Left renal cortex interstitium (tissue), 4 donors: ENCODE results near the gene HK1. TPM values are rescaled to one million over a fixed set of nuclear protein-coding genes. Genes with fewer than 3 reads are reported as not detected.
"Not testable (repeated sequence)": the region's sequence is repeated elsewhere in the genome, so short reads cannot be mapped to it uniquely, and the experiment has no call there.

ENCODE experiments used
- DNase-seq, 4 donors: peaks; one replicate each; pipeline ENCODE4 v3.0.0-alpha.2; 2013; ENCODE audit warnings: low read depth in 4 of 4, low spot score in 2 of 4, missing footprints in 1 of 4
- polyA plus RNA-seq, 4 donors: library from polyadenylated mRNA; unstranded; fragments of 120-200 nt; gene quantifications; one replicate each; pipeline ENCODE4 v1.2.1, GENCODE V29; 2013; ENCODE audit not compliant: insufficient read length in 4 of 4

The HK1 gene
- polyA plus RNA-seq, 4 donors: 46.3 to 56.6 (median 53.8) TPM

GRCh38 chr10:69253171-69253570 is 25.1 kb upstream of the HK1 start:
- no peak for DNase-seq

GRCh38 chr10:69254877-69255276 is 23.4 kb upstream of the HK1 start:
- DNase-seq: no peak

DNA sequence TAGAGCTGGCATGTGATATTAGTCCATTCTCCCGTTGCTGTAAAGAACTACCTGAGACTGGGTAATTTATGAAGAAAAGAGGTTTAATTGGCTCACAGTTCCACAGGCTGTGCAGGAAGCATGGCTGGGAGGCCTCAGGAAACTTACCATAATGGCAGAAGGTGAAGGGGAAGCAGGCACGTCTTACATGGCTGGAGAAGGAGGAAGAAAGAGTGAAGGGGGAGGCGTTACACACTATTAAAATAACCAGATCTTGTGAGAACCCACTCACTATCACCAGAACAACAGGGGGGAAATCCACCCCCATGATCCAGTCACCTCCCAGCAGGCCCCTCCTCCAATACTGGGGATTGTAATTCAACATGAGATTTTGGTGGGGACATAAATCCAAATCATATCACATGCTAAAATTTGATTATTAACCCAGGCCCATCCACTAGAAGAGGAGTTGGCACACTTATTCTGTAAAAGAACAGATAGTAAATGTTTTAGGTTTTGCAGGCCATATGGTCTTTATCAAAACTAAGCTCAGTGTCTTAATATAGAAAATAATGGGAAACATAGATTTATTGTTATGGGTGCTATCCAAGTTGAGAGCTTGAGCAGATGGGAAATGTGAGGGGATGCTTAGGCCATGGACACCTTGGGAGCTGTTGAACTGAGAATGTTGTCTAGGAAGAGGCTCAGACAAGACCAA is 18.6 kb upstream of the HK1 start:
- DNase-seq: no peak

DNA sequence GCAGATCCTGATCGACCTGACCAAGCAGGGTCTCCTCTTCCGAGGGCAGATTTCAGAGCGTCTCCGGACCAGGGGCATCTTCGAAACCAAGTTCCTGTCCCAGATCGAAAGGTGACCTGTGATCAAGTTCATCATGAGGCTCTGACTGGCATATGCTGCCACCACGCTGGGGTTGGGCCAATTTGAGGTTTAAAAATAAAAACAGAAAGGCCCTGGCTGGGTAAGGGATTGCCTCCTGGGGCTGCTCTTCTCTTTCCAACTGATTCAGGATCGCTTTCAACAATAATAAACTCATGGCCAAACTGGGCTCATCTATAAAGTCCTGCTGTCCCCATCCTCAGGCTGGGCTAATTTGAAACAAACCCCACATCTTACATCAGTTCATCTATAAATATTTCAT is 17.1 kb upstream of the HK1 start:
- no peak for DNase-seq

- peak in 1 of 4 donors; percentile 17 for DNase-seq
Observed at GRCh38 chr10:69262292-69262751, 16.0 kb upstream of the HK1 start.

- no peak for DNase-seq
Observed at GRCh38 chr10:69265521-69265920, 12.8 kb upstream of the HK1 start.

DNA sequence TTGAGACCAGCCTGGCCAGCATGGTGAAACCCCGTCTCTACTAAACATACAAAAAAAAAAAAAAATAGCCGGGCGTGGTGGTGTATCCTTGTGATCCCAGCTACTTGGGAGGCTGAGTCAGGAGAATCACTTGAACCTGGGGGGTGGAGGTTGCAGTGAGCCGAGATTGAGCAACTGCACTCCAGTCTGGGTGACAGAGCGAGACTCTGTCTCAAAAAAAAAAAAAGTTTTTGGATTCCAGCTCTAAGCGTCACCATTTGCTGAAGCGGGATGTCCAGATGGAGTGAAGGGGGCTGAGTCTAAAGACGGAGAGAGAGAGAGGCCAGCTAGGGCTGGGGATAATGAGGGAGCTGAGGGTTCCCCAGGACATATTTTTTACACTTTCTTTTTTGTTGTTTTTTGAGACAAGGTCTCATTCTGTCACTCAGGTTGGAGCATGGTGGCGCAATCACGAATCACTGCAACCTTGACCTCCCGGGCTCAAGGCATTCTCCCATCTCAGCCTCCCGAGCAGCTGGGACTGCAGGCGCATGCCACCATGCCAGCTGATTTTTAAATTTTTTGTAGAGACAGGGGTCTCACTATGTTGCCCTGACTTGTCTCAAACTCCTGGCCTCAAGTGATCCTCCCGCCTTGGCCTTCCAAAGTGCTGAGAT is 9.4 kb upstream of the HK1 start:
- DNase-seq: no peak

DNA sequence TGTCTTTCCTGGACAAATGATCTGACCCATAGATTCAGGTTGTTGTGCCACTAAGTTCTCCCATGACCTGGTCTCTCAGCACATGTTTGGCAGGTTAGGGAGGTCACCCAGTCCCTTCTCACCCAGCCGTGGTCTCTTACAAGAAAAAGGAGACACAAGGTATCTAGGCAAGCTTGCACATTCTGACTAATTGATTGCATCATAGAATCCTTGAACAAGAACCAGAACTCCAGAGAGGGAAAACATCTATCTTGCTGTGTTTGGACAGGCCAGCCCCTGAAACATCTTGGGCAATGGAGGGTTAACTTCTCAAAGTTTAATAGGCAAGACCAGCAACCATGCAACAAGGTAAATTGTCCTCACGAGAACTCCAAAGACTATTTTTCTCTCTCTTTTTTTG is 8.5 kb upstream of the HK1 start:
- DNase-seq: no peak

GRCh38 chr10:69270990-69271389 is 7.3 kb upstream of the HK1 start:
- no peak for DNase-seq

- DNase-seq: no peak
Observed at GRCh38 chr10:69272624-69273023, 5.7 kb upstream of the HK1 start.

- no peak for DNase-seq
Observed at GRCh38 chr10:69275444-69275843, 2.9 kb upstream of the HK1 start.

DNA sequence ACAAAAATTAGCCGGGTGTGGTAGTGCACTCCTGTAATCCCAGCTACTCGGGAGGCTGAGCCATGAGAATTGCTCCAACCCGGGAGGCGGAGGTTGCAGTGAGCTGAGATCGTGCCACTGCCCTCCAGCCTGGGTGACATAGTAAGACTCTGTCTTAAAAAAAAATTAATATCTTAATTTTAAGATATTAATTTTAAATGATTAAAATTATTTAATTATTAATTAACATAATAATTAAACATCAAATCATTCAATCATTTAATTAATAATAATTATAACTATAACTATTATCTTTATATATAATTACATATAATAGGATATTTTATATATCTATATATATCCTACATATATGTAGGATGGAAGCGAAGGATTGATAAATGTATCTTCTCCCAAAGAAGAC is 1.8 kb upstream of the HK1 start:
- no peak for DNase-seq

DNA sequence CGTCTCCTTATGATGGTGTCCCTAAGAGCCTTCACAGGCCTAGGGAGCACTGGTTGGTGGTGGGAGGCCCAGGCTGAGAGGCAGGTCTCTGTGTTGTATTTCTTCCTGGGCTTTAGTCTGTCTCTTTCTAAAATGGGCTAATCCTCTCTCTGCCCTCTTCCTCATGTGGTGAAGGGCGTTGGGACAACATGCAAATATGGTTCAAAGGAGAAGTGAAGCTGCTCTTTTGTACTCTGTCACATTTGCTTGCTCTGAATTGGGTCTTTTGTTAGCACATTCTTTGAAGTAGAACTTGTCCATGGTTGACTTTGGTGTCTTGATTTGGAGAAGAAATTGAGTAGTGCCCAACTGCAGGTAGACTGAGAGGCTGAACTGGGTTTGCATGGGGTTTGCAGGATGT is 814 bp downstream of the HK1 start:
- DNase-seq: no peak

DNA sequence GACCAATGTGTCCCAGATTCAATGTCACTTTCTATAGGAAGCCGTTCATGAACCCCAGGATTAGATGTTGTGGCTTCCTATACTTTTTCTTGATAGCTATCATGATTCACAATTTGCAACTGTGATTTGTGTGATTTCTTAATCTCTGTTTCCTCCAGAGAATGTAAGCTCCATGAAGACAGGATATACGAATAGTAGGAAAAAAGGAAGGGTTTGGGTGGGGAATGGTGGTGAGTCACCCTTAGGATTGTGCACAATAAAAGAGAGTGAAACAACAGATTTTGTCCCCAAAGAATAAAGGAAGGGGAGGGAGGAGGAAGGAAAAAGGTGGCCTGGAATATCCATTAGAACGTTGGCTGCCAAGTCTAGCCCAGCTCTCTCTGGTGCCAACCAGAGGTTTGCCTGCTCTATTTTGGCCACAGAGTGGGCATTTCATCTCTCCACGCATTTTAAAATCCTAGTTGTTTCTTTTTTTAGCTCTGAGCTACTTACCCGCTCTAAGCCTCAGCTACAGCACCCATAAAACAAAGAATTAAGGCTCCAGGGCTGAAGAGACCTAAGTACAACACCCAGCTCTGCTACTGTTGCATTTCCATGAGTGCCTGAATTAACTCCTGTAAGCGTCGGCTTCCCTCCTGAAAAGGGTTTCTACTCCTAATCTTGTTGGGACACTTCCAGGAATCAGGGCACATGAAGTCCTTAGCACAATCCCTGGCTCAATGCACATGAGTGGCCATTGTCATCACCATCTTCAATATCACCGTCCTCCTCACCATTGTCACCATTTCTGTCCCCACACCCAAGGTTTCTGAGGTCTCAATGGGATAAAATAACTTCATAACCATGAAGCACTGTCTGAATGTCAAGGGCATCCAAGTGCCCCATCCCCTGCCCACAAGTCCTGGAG is 3.5 kb downstream of the HK1 start:
- no peak for DNase-seq

DNA sequence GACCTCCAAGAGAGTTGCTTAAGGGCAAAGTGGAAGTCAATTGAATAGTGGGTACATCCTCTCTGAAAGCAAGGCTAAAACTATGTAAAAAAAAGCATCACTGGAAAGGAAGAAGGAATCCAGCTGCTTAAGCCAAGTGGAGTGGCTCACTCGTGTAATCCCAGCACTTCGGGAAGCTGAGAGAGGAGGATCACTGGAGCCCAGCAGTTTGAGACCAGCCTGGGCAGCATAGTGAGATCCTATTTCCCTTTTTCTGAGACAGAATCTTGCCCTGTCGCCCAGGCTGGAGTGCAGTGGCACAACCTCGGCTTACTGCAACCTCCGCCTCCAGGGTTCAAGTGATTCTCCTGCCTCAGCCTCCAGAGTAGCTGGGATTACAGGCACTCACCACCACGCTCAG is 6.1 kb downstream of the HK1 start:
- not testable (repeated sequence) for DNase-seq

GRCh38 chr10:69285699-69286098 is 7.4 kb downstream of the HK1 start:
- no peak for DNase-seq

DNA sequence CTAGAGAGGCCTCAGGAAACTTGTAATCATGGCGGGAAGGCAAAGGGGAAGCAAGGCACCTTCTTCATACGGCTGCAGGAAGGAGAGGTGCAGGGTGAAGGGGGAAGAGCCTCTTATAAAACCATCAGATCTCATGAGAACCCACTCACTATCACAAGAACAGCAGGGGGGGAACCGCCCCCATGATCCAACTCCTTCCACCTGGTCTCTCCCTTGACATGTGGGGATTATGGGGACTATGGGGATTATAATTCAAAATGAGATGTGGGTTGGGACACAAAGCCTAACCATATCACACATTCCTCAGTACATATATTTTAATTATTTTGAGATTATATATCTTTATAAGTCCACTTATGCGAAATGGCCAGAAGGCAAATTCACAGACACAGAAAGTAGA is 8.9 kb downstream of the HK1 start:
- DNase-seq: no peak

GRCh38 chr10:69290993-69291392 is 12.7 kb downstream of the HK1 start:
- DNase-seq: no peak

DNA sequence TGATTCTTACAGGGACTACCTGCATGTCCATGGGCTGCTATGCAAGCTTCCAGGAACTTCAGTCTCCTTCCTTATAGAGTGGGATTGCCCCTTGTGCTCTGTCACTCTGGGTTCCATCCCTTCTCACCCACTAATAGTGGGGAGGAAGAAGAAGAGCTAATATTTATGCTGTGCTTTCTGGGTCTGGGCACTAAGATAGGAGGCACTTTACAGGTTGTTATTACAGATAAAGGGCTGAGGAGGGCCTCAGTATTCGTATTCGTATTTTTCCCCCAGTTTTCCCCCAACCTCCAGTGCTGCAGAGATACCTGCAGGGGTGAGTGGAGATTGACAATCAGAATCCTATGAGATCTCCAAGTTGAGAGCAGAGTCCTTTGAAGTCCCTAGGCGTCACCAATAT is 14.2 kb downstream of the HK1 start:
- DNase-seq: no peak

- DNase-seq: no peak
Observed at GRCh38 chr10:69295027-69295636, 16.8 kb downstream of the HK1 start.

- no peak for DNase-seq
Observed at GRCh38 chr10:69303632-69304051, 25.3 kb downstream of the HK1 start.
